Caco-2 (cell line): ENCODE measurements around the gene FBXL7. TPM values are rescaled to one million over a fixed set of nuclear protein-coding genes. Genes with fewer than 3 reads are reported as not detected.

Source experiments
- BruUV-seq: library from RNA; stranded (reverse); fragments of 400-500 nt; replicated peaks from 2 replicates; lab custom pipeline; 2021; lab: Mats Ljungman, UMichigan
- CTCF ChIA-PET: fragments of 300-600 bp; sonication (Branson Sonifier 250); formaldehyde crosslinking; loops from one replicate; lab custom pipeline; 2022; ENCODE audit warnings: antibody characterized with exemption; lab: Charles Lee
- POLR2A ChIA-PET: fragments of 300-600 bp; sonication (Branson Sonifier 250); formaldehyde crosslinking; loops from one replicate; lab custom pipeline; 2022; ENCODE audit warnings: antibody characterized with exemption; lab: Charles Lee
- DNase-seq, 2 experiments: peaks; one replicate each; pipeline versions ENCODE4 v3.0.0 to v3.0.0-alpha.2; 2020 to 2022
- H3K27me3 ChIP-seq: replicated peaks from 2 replicates; pipeline ENCODE4 v1.6.0; 2011; ENCODE audit warnings: low read length; ENCODE audit not compliant: control insufficient read depth, insufficient read depth
- H3K36me3 ChIP-seq: 2 replicates; pipeline ENCODE4 v1.5.1; 2011; ENCODE audit warnings: low read length; ENCODE audit not compliant: control insufficient read depth, insufficient read depth
- H3K4me1 ChIP-seq: fragments of 250-450 bp; sonication (Bioruptor Pico); 2 replicates; pipeline ENCODE4 v1.5.1; 2020; ENCODE audit warnings: mild to moderate bottlenecking
- H3K4me3 ChIP-seq: 2 replicates; pipeline ENCODE4 v1.5.1; 2011; ENCODE audit warnings: low read depth, mild to moderate bottlenecking, control low read depth, low read length
- H3K9me3 ChIP-seq: fragments of 250-450 bp; sonication (Bioruptor Pico); 2 replicates; pipeline ENCODE4 v1.5.1; 2020; ENCODE audit warnings: mild to moderate bottlenecking, moderate library complexity
- H3K27ac Mint-ChIP-seq: one replicate; pipeline ENCODE4 v1.8.0; 2022; ENCODE audit warnings: mixed read lengths; ENCODE audit not compliant: unreplicated experiment
- H3K27me3 Mint-ChIP-seq: one replicate; pipeline ENCODE4 v1.8.0; 2022; ENCODE audit warnings: mixed read lengths; ENCODE audit not compliant: insufficient read depth, unreplicated experiment
- H3K36me3 Mint-ChIP-seq: one replicate; pipeline ENCODE4 v1.8.0; 2022; ENCODE audit warnings: mild to moderate bottlenecking, mixed read lengths; ENCODE audit not compliant: insufficient read depth, unreplicated experiment
- H3K4me1 Mint-ChIP-seq: one replicate; pipeline ENCODE4 v1.8.0; 2022; ENCODE audit warnings: low read depth, mixed read lengths; ENCODE audit not compliant: unreplicated experiment
- H3K4me3 Mint-ChIP-seq: one replicate; pipeline ENCODE4 v1.8.0; 2022; ENCODE audit warnings: mild to moderate bottlenecking, moderate library complexity, mixed read lengths; ENCODE audit not compliant: unreplicated experiment
- H3K9me3 Mint-ChIP-seq: one replicate; pipeline ENCODE4 v1.8.0; 2022; ENCODE audit warnings: mixed read lengths; ENCODE audit not compliant: unreplicated experiment
- CTCF ChIP-seq, 2 experiments: fragments of 200-600 bp in 1 of 2; IDR thresholded peaks; 1 replicate in 1 of 2; 2 replicates in 1 of 2; pipeline versions ENCODE4 v1.5.1 to v1.8.0; 2011 to 2022; ENCODE audit warnings: antibody characterized with exemption in 1 of 2, control low read depth in 1 of 2, inconsistent platforms in 1 of 2, low read depth in 1 of 2, low read length in 1 of 2, mild to moderate bottlenecking in 1 of 2, moderate library complexity in 1 of 2; ENCODE audit not compliant: insufficient read depth in 1 of 2, severe bottlenecking in 1 of 2, unreplicated experiment in 1 of 2
- intact Hi-C: fragments of 100-400 bp; cut with micrococcal nuclease; formaldehyde crosslinking; loops from one replicate; pipeline ENCODE4 v1.10.0; 2022; ENCODE audit not compliant: unreplicated experiment
- total RNA-seq: library from RNA; stranded (reverse); gene quantifications from 2 replicates; pipeline ENCODE4 v1.2.3, GENCODE V29; 2022

FBXL7 gene
- total RNA-seq, 1 experiment from 2014 or later = not detected

DNA sequence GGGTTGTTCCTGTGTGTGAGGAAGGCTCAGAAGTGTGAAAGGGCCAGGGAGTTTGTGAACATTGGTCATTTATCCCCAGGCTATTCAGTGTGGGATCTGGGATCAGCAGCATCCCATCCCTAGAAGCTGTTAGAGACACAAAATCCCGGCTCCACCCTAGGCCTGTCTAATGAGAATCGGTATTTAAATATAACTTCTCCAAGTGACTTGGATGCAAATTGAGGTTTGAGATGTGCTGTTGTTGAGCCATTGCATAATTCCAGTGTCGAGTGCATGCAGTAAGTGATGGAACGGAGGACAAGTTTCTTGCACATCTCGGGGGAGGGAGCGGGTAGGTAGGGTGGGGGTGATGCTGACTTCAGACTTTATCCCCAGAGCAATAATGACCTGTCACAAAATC, 138.3 kb downstream of the FBXL7 start:
- H3K4me1 Mint-ChIP-seq = no peaks in the 10 kb centered on the region
- ChIA-PET POLR2A (no interaction called here), CTCF (no interaction called here)
- Histone ChIP-seq H3K9me3 (no peaks in the 10 kb centered on the region), H3K4me3 (no peak overlapping the region), H3K36me3 (no peaks in the 10 kb centered on the region), H3K27me3 (no peaks in the 10 kb centered on the region), H3K4me1 (no peaks in the 10 kb centered on the region)
- H3K36me3 Mint-ChIP-seq = no peaks in the 10 kb centered on the region
- H3K27me3 Mint-ChIP-seq = peaks cover 7% of the 10 kb centered on the region
- H3K9me3 Mint-ChIP-seq = no peaks in the 10 kb centered on the region
- BruUV-seq = no TSS peak
- TF ChIP-seq CTCF (IDR thresholded peaks at IDR 0.05; ENCODE audit: insufficient read depth in 1 of 2, low read depth in 1 of 2, low read length in 1 of 2, severe bottlenecking in 1 of 2, unreplicated experiment in 1 of 2) = no peak
- H3K4me3 Mint-ChIP-seq = no peak overlapping the region
- H3K27ac Mint-ChIP-seq = no peak overlapping the region
- DNase-seq = no peak
- intact Hi-C loops = no loop called here

DNA sequence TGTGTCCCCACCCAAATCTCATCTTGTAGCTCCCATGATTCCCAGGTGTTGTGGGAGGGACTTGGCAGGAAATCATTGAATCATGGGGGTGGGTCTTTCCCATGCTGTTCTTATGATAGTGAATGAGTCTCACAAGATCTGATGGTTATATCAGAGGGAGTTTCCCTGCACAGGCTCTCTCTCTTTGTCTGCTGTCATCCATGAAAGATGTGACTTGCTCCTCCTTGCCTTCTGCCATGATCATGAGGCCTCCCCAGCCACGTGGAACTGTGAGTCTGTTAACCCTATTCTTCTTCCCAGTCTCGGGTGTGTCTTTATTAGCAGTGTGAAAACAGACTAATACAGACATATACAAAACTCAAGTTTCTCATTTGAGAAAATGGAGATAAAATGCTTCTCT, 139.3 kb downstream of the FBXL7 start:
- intact Hi-C loops = no loop called here
- DNase-seq = no peak
- ChIA-PET CTCF (no interaction called here), POLR2A (no interaction called here)
- no peaks in the 10 kb centered on the region for H3K9me3 ChIP-seq
- H3K27ac Mint-ChIP-seq = no peak overlapping the region
- TF ChIP-seq CTCF (IDR thresholded peaks at IDR 0.05; ENCODE audit: insufficient read depth in 1 of 2, low read depth in 1 of 2, low read length in 1 of 2, severe bottlenecking in 1 of 2, unreplicated experiment in 1 of 2) = no peak
- H3K9me3 Mint-ChIP-seq = no peaks in the 10 kb centered on the region
- no peaks in the 10 kb centered on the region for H3K4me1 Mint-ChIP-seq
- H3K4me1 ChIP-seq = no peaks in the 10 kb centered on the region
- H3K27me3 Mint-ChIP-seq = peaks cover 7% of the 10 kb centered on the region
- H3K36me3 Mint-ChIP-seq = no peaks in the 10 kb centered on the region
- H3K36me3 ChIP-seq = no peaks in the 10 kb centered on the region
- no TSS peak for BruUV-seq
- no peaks in the 10 kb centered on the region for H3K27me3 ChIP-seq
- H3K4me3 Mint-ChIP-seq = no peak overlapping the region
- H3K4me3 ChIP-seq = no peak overlapping the region

DNA sequence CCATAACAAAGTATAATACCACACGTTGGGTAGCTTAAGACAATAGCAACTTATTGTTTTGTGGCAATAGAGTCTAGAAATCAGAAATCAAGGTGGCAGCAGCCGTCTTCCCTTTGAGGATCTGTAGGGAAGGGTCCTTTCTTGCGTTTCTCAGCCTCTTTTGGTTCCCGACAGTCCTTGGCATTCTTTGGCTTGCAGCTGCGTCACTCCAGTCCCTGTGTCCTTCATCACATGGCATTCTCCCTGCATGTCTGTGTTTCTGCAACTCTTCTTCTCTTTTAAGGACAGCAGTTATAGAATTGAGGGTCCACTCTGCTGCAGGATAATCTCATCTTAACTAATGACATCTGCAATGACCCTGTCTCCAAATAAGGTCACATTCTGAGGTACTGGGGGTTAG, 140.1 kb downstream of the FBXL7 start:
- intact Hi-C loops = no loop called here
- Histone ChIP-seq H3K36me3 (no peaks in the 10 kb centered on the region), H3K4me3 (no peak overlapping the region), H3K27me3 (no peaks in the 10 kb centered on the region), H3K4me1 (no peaks in the 10 kb centered on the region), H3K9me3 (no peaks in the 10 kb centered on the region)
- Mint-ChIP-seq H3K9me3 (no peaks in the 10 kb centered on the region), H3K4me3 (no peak overlapping the region), H3K27me3 (peaks cover 3% of the 10 kb centered on the region), H3K36me3 (no peaks in the 10 kb centered on the region), H3K4me1 (no peaks in the 10 kb centered on the region), H3K27ac (no peak overlapping the region)
- POLR2A ChIA-PET = no interaction called here
- no peak for DNase-seq
- no TSS peak for BruUV-seq
- CTCF ChIA-PET = no interaction called here
- no peak for TF ChIP-seq CTCF (IDR thresholded peaks at IDR 0.05; ENCODE audit: insufficient read depth in 1 of 2, low read depth in 1 of 2, low read length in 1 of 2, severe bottlenecking in 1 of 2, unreplicated experiment in 1 of 2)
